DOHH2 (cell line): ENCODE measurements around the gene OR2T10.

ENCODE experiments used
- EZH2phosphoT487 ChIP-seq: fragments of 200-600 bp; sonication (generic); IDR thresholded peaks from 2 replicates; pipeline ENCODE4 v1.6.1; 2017; ENCODE audit warnings: borderline replicate concordance, mild to moderate bottlenecking, antibody characterized with exemption, low read length, moderate library complexity, mixed read lengths
- TF ChIP-seq, protein P1 (sequence below): fragments of 200-600 bp; sonication (generic); IDR thresholded peaks from one replicate; pipeline ENCODE4 v1.5.1; 2014; ENCODE audit warnings: antibody characterized with exemption, mild to moderate bottlenecking, low read depth, low read length; ENCODE audit not compliant: poor library complexity, severe bottlenecking

DNA sequence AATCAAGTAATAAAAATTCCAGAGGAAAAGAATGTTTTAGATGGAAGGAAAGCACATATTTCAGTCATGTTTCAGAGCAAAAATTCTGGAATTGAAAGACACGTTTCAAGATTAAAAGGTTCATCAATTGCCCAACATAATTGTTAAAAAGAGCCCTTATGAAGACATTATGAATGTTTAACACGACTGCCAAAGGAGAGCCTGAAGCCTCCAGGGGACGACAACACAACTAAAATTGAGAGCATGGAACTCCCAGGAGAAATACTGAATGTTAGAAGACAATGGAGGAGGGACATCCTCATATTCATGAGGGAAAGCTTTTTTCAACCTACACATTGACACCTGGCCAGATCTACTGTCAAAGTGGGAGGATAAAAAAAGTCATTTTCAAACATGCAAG lies 21.4 kb upstream of the OR2T10 start:
- no peak for TF ChIP-seq EZH2phosphoT487
- TF ChIP-seq, protein P1, sequence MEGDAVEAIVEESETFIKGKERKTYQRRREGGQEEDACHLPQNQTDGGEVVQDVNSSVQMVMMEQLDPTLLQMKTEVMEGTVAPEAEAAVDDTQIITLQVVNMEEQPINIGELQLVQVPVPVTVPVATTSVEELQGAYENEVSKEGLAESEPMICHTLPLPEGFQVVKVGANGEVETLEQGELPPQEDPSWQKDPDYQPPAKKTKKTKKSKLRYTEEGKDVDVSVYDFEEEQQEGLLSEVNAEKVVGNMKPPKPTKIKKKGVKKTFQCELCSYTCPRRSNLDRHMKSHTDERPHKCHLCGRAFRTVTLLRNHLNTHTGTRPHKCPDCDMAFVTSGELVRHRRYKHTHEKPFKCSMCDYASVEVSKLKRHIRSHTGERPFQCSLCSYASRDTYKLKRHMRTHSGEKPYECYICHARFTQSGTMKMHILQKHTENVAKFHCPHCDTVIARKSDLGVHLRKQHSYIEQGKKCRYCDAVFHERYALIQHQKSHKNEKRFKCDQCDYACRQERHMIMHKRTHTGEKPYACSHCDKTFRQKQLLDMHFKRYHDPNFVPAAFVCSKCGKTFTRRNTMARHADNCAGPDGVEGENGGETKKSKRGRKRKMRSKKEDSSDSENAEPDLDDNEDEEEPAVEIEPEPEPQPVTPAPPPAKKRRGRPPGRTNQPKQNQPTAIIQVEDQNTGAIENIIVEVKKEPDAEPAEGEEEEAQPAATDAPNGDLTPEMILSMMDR: peak; percentile 88
